GM19463 (cell line): Measurements from ENCODE around the gene WWC1.
A peak's percentile ranks its signal among the peaks of the same experiment; 100 is the strongest.
"Not testable (repeated sequence)": the region's sequence is repeated elsewhere in the genome, so short reads cannot be mapped to it uniquely, and the experiment has no call there.

Experiments
- ATAC-seq: cut with Tn5 transposase; IDR thresholded peaks from one replicate; pipeline ENCODE4 v1.9.1; 2021; ENCODE audit warnings: mild to moderate bottlenecking, moderate library complexity; ENCODE audit not compliant: unreplicated experiment

Gene WWC1

GRCh38 chr5:168432903-168433302 lies 141.5 kb downstream of the WWC1 start:
- ATAC-seq = peak; percentile 48

GRCh38 chr5:168434001-168434400 lies 142.6 kb downstream of the WWC1 start:
- ATAC-seq = no peak

- no peak for ATAC-seq
Observed at GRCh38 chr5:168434746-168435321, 143.4 kb downstream of the WWC1 start.

- ATAC-seq = not testable (repeated sequence)
Observed at GRCh38 chr5:168435340-168435739, 143.9 kb downstream of the WWC1 start.

GRCh38 chr5:168438349-168438748 lies 146.9 kb downstream of the WWC1 start:
- ATAC-seq = no peak

- no peak for ATAC-seq
Observed at GRCh38 chr5:168443533-168443932, 152.1 kb downstream of the WWC1 start.

GRCh38 chr5:168443950-168444700 lies 152.7 kb downstream of the WWC1 start:
- no peak for ATAC-seq

- ATAC-seq = no peak
Observed at GRCh38 chr5:168446983-168447619, 155.7 kb downstream of the WWC1 start.

GRCh38 chr5:168447808-168448207 lies 156.4 kb downstream of the WWC1 start:
- no peak for ATAC-seq

- ATAC-seq = no peak
Observed at GRCh38 chr5:168449166-168449565, 157.7 kb downstream of the WWC1 start.

- ATAC-seq = no peak
Observed at GRCh38 chr5:168451565-168451964, 160.1 kb downstream of the WWC1 start.

- ATAC-seq = no peak
Observed at GRCh38 chr5:168455201-168455600, 163.8 kb downstream of the WWC1 start.

- no peak for ATAC-seq
Observed at GRCh38 chr5:168457542-168457941, 166.1 kb downstream of the WWC1 start.

- no peak for ATAC-seq
Observed at GRCh38 chr5:168460606-168461005, 169.2 kb downstream of the WWC1 start.

GRCh38 chr5:168463081-168463480 lies 171.6 kb downstream of the WWC1 start:
- no peak for ATAC-seq

- ATAC-seq = no peak
Observed at GRCh38 chr5:168464214-168464613, 172.8 kb downstream of the WWC1 start.

GRCh38 chr5:168464641-168465040 lies 173.2 kb downstream of the WWC1 start:
- ATAC-seq = no peak

- ATAC-seq = no peak
Observed at GRCh38 chr5:168467755-168468330, 176.4 kb downstream of the WWC1 start.

GRCh38 chr5:168468836-168469235 lies 177.4 kb downstream of the WWC1 start:
- no peak for ATAC-seq

- no peak for ATAC-seq
Observed at GRCh38 chr5:168469816-168470215, 178.4 kb downstream of the WWC1 start.

GRCh38 chr5:168471785-168472184 lies 180.3 kb downstream of the WWC1 start:
- ATAC-seq = no peak

- no peak for ATAC-seq
Observed at GRCh38 chr5:168472329-168472728, 180.9 kb downstream of the WWC1 start.
